ENCODE measurements around the gene CDH23. TPM values are rescaled to one million over a fixed set of nuclear protein-coding genes. Genes with fewer than 3 reads are reported as not detected.

The CDH23 gene
- polyA plus RNA-seq, 1 donor from 2014 or later, result 6.6 TPM

DNA sequence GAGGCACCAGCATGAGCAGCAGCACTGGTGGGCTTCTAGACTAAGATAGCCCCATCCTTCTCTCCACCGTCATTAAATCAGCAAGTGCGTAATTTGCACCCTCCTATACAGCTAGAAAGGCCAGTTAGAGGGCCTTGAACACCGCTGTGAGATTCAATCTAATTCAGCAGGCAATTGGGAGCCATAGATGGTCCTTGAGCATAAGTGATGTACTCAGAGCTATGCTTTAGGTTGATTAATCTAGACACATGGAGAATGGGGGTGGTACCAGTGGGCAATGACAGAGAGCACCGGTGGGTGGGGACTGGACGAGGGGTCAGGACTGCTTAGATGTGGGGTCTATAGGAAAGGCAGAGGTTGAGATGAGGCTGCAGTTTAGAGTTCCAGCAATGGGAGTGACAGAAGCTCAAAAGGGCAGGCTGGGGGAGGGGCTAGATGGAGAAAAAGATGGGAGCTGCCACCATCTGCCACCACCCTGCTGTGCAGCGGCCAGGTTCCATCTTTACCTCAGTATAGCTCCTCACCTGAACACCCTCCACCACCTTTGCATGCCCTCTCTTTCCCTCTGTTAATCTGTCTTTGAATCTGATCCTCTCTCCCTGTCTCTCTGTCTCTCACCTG lies 235.6 kb downstream of the CDH23 start:
- Histone ChIP-seq H3K4me3 (ENCODE audit: low read length) (no peak overlapping the region), H3K27ac (ENCODE audit: low read length) (no peak overlapping the region), H4K20me1 (ENCODE audit: insufficient read depth) (no peaks in the 10 kb centered on the region), H3K9me3 (ENCODE audit: low read length) (no peaks in the 10 kb centered on the region), H3K27me3 (ENCODE audit: insufficient read depth, low read depth, low read length) (no peaks in the 10 kb centered on the region), H3K9me2 (ENCODE audit: insufficient read depth, low read length) (no peaks in the 10 kb centered on the region), H3K9ac (ENCODE audit: low read length) (no peak overlapping the region), H3K79me2 (replicated peaks; ENCODE audit: insufficient read depth, low read length) (no peaks in the 10 kb centered on the region), H3K4me2 (ENCODE audit: low read length) (no peak overlapping the region), H3K36me3 (ENCODE audit: insufficient read depth, low read length) (no peaks in the 10 kb centered on the region), H3F3A (ENCODE audit: insufficient read depth, low read length, poor library complexity, severe bottlenecking) (no peaks in the 10 kb centered on the region), H2AFZ (ENCODE audit: low read depth, low read length) (no peak overlapping the region)
- no peak for TF ChIP-seq SMC3 (conservative IDR thresholded peaks at IDR 0.05; ENCODE audit: poor library complexity)
- no peak for TF ChIP-seq CTCF (IDR thresholded peaks at IDR 0.05; ENCODE audit: poor library complexity, severe bottlenecking)
- TF ChIP-seq POLR2AphosphoS5 (IDR thresholded peaks at IDR 0.05), result no peak
- no peak for TF ChIP-seq REST (IDR thresholded peaks at IDR 0.05; ENCODE audit: borderline replicate concordance)
- TF ChIP-seq MXI1 (conservative IDR thresholded peaks at IDR 0.05; ENCODE audit: poor library complexity, severe bottlenecking), result no peak
- no peak for TF ChIP-seq RAD21 (conservative IDR thresholded peaks at IDR 0.05)
- no peak for TF ChIP-seq TAF1 (IDR thresholded peaks at IDR 0.05; ENCODE audit: low read depth)
- no peak for TF ChIP-seq EP300 (conservative IDR thresholded peaks at IDR 0.05; ENCODE audit: poor library complexity, severe bottlenecking)
- TF ChIP-seq EZH2 (IDR thresholded peaks at IDR 0.05; ENCODE audit: borderline replicate concordance, insufficient read depth, low read length, poor library complexity, severe bottlenecking), result no peak

DNA sequence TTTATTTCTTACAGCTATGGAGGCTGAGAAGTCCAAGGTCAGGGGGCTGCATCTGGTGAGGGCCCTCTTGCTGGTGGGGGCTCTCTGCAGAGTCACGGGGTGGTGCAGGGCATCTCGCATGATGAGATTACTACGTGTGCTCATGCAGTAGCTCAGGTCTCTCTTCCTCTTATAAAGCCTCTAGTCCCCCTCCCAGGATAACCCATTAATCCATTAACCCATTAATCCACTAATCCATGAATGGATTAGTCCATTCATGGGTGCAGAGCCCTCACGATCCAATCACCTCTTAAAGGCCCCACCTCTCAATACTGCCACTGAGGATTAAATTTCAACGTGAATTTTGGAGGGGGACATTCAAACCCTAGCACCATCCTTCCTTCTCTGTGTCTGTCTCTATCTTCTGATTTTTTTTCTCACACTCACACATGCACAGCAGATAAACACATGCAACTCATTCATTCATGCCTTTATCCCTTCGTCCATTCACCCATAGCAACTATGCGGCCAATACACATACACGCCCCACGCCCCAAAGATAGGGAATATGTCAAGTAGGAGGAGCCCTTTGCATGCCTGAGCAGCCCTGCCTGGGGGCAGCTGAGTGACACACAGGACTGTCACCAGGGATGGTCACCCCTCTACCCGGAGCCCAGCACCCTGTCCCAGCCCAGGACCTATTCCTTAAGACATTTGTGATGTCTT lies 236.3 kb downstream of the CDH23 start:
- TF ChIP-seq MXI1 (conservative IDR thresholded peaks at IDR 0.05; ENCODE audit: poor library complexity, severe bottlenecking), result no peak
- Histone ChIP-seq H3K4me3 (ENCODE audit: low read length) (no peak overlapping the region), H2AFZ (ENCODE audit: low read depth, low read length) (no peak overlapping the region), H3K27ac (ENCODE audit: low read length) (no peak overlapping the region), H3F3A (ENCODE audit: insufficient read depth, low read length, poor library complexity, severe bottlenecking) (no peaks in the 10 kb centered on the region), H4K20me1 (ENCODE audit: insufficient read depth) (no peaks in the 10 kb centered on the region), H3K9ac (ENCODE audit: low read length) (no peak overlapping the region), H3K36me3 (ENCODE audit: insufficient read depth, low read length) (no peaks in the 10 kb centered on the region), H3K79me2 (replicated peaks; ENCODE audit: insufficient read depth, low read length) (no peaks in the 10 kb centered on the region), H3K27me3 (ENCODE audit: insufficient read depth, low read depth, low read length) (no peaks in the 10 kb centered on the region), H3K9me2 (ENCODE audit: insufficient read depth, low read length) (no peaks in the 10 kb centered on the region), H3K9me3 (ENCODE audit: low read length) (no peaks in the 10 kb centered on the region), H3K4me2 (ENCODE audit: low read length) (no peak overlapping the region)

Data from neural cell (in vitro differentiated cells).